Measurements from ENCODE around the gene CHCT1. TPM values are rescaled to one million over a fixed set of nuclear protein-coding genes. Genes with fewer than 3 reads are reported as not detected.
"Not testable (repeated sequence)": the region's sequence is repeated elsewhere in the genome, so short reads cannot be mapped to it uniquely, and the experiment has no call there.

CHCT1 gene
- total RNA-seq, 1 experiment from 2014 or later: not detected

GRCh38 chr17:60425626-60426025, 3.3 kb downstream of the CHCT1 start:
- no peaks in the 10 kb centered on the region for H3K79me2 ChIP-seq (ENCODE audit: low read length)
- no peak for DNase-seq
- H3K4me2 ChIP-seq (ENCODE audit: low read length): no peak overlapping the region
- H3K36me3 ChIP-seq (ENCODE audit: low read depth, low read length): no peaks in the 10 kb centered on the region
- H3F3A ChIP-seq (ENCODE audit: low read length, unreplicated experiment): no peaks in the 10 kb centered on the region
- H3K9me3 ChIP-seq (ENCODE audit: low read length): no peaks in the 10 kb centered on the region
- H2AFZ ChIP-seq (ENCODE audit: low read length): no peak overlapping the region
- no peak overlapping the region for H3K27ac ChIP-seq (ENCODE audit: low read length)
- H3K9ac ChIP-seq (ENCODE audit: low read length): no peak overlapping the region
- H3K9me2 ChIP-seq (replicated peaks; ENCODE audit: low read length): no peaks in the 10 kb centered on the region
- no TSS peak for BruUV-seq (replicated peaks)
- TF ChIP-seq EZH2phosphoT487 (IDR thresholded peaks at IDR 0.05; ENCODE audit: borderline replicate concordance, low read length): no peak
- TF ChIP-seq, protein P1, sequence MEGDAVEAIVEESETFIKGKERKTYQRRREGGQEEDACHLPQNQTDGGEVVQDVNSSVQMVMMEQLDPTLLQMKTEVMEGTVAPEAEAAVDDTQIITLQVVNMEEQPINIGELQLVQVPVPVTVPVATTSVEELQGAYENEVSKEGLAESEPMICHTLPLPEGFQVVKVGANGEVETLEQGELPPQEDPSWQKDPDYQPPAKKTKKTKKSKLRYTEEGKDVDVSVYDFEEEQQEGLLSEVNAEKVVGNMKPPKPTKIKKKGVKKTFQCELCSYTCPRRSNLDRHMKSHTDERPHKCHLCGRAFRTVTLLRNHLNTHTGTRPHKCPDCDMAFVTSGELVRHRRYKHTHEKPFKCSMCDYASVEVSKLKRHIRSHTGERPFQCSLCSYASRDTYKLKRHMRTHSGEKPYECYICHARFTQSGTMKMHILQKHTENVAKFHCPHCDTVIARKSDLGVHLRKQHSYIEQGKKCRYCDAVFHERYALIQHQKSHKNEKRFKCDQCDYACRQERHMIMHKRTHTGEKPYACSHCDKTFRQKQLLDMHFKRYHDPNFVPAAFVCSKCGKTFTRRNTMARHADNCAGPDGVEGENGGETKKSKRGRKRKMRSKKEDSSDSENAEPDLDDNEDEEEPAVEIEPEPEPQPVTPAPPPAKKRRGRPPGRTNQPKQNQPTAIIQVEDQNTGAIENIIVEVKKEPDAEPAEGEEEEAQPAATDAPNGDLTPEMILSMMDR (conservative IDR thresholded peaks at IDR 0.05; ENCODE audit: low read depth, low read length): no peak
- no peak for TF ChIP-seq EZH2 (IDR thresholded peaks at IDR 0.05; ENCODE audit: low read length, unreplicated experiment)
- no peaks in the 10 kb centered on the region for H4K20me1 ChIP-seq (ENCODE audit: low read length)
- intact Hi-C loops (cut with micrococcal nuclease): no loop called here
- no peak for ATAC-seq
- H3K27me3 ChIP-seq (ENCODE audit: low read length): no peaks in the 10 kb centered on the region
- POLR2A ChIA-PET (ENCODE audit: unreplicated experiment): no interaction called here
- no peaks in the 10 kb centered on the region for H3K4me1 ChIP-seq (ENCODE audit: insufficient read depth, low read length)
- CTCF ChIA-PET: no interaction called here
- H3K4me3 ChIP-seq (ENCODE audit: low read length): no peak overlapping the region

DNA sequence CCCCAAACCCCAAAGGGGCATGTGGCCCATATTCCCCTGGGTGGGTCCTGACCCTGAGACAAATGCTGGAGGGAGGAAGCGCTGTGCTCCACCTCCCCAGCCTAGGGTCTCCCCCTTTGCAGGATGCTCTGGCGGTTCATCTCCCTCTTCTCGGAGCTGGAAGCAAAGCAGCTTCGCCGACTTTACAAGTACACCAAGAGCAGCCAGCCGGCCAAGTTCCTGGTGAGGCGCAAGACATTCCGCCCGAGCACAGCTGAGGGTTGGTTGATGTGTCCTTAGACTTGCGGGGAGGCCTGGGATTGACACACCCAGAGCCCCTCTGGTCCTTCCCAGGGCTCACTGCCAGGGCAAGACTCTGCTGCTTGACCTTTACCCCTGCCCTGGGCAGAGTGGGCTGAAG, 4.3 kb downstream of the CHCT1 start:
- POLR2A ChIA-PET (ENCODE audit: unreplicated experiment): no interaction called here

GRCh38 chr17:60428491-60428890, 6.2 kb downstream of the CHCT1 start:
- H3K9me3 ChIP-seq (ENCODE audit: low read length); BruUV-seq (replicated peaks); H3K4me2 ChIP-seq (ENCODE audit: low read length); intact Hi-C loops (cut with micrococcal nuclease); H3K79me2 ChIP-seq (ENCODE audit: low read length); H3F3A ChIP-seq (ENCODE audit: low read length, unreplicated experiment); ATAC-seq; H3K9ac ChIP-seq (ENCODE audit: low read length); H2AFZ ChIP-seq (ENCODE audit: low read length); H3K36me3 ChIP-seq (ENCODE audit: low read depth, low read length); H4K20me1 ChIP-seq (ENCODE audit: low read length); H3K4me3 ChIP-seq (ENCODE audit: low read length); H3K9me2 ChIP-seq (replicated peaks; ENCODE audit: low read length); DNase-seq; H3K27ac ChIP-seq (ENCODE audit: low read length); H3K4me1 ChIP-seq (ENCODE audit: insufficient read depth, low read length); H3K27me3 ChIP-seq (ENCODE audit: low read length): not testable (repeated sequence)
- ChIA-PET CTCF (interaction anchor here (0.6 kb wide), 3 partner anchors 23 to 37 kb away, joined by 3 to 8 read pairs (median 3); partner anchors contain the start of gene USP32), POLR2A (ENCODE audit: unreplicated experiment) (interaction anchor here (0.7 kb wide), 1 partner anchor 367 kb away, joined by 9 read pairs; no protein-coding TSS in a partner anchor)

More for the DNA sequence above, 4.3 kb downstream of the CHCT1 start:
- Histone ChIP-seq H3K27me3 (ENCODE audit: low read length) (no peaks in the 10 kb centered on the region), H3F3A (ENCODE audit: low read length, unreplicated experiment) (no peaks in the 10 kb centered on the region), H3K9me3 (ENCODE audit: low read length) (no peaks in the 10 kb centered on the region), H2AFZ (ENCODE audit: low read length) (no peak overlapping the region), H3K4me3 (ENCODE audit: low read length) (no peak overlapping the region), H3K4me2 (ENCODE audit: low read length) (no peak overlapping the region), H3K79me2 (ENCODE audit: low read length) (no peaks in the 10 kb centered on the region), H3K36me3 (ENCODE audit: low read depth, low read length) (no peaks in the 10 kb centered on the region), H3K9me2 (replicated peaks; ENCODE audit: low read length) (no peaks in the 10 kb centered on the region), H3K4me1 (ENCODE audit: insufficient read depth, low read length) (no peaks in the 10 kb centered on the region), H3K27ac (ENCODE audit: low read length) (no peak overlapping the region), H3K9ac (ENCODE audit: low read length) (no peak overlapping the region), H4K20me1 (ENCODE audit: low read length) (no peaks in the 10 kb centered on the region)
- ATAC-seq (no peak), DNase-seq (no peak)
- TF ChIP-seq, protein P1 (conservative IDR thresholded peaks at IDR 0.05; ENCODE audit: low read depth, low read length): no peak
- TF ChIP-seq EZH2 (IDR thresholded peaks at IDR 0.05; ENCODE audit: low read length, unreplicated experiment): no peak
- TF ChIP-seq EZH2phosphoT487 (IDR thresholded peaks at IDR 0.05; ENCODE audit: borderline replicate concordance, low read length): no peak
- CTCF ChIA-PET: no interaction called here
- no TSS peak for BruUV-seq (replicated peaks)
- intact Hi-C loops (cut with micrococcal nuclease): no loop called here

- H2AFZ ChIP-seq (ENCODE audit: low read length); H3K27me3 ChIP-seq (ENCODE audit: low read length); H3F3A ChIP-seq (ENCODE audit: low read length, unreplicated experiment); H3K4me1 ChIP-seq (ENCODE audit: insufficient read depth, low read length); intact Hi-C loops (cut with micrococcal nuclease); POLR2A ChIA-PET (ENCODE audit: unreplicated experiment); H3K9me3 ChIP-seq (ENCODE audit: low read length); H3K27ac ChIP-seq (ENCODE audit: low read length); H4K20me1 ChIP-seq (ENCODE audit: low read length); BruUV-seq (replicated peaks); H3K4me2 ChIP-seq (ENCODE audit: low read length); CTCF ChIA-PET; H3K9ac ChIP-seq (ENCODE audit: low read length); H3K9me2 ChIP-seq (replicated peaks; ENCODE audit: low read length); ATAC-seq; H3K36me3 ChIP-seq (ENCODE audit: low read depth, low read length); DNase-seq; H3K79me2 ChIP-seq (ENCODE audit: low read length); H3K4me3 ChIP-seq (ENCODE audit: low read length): not testable (repeated sequence)
Measured at GRCh38 chr17:60430561-60430960, 8.3 kb downstream of the CHCT1 start.

DNA sequence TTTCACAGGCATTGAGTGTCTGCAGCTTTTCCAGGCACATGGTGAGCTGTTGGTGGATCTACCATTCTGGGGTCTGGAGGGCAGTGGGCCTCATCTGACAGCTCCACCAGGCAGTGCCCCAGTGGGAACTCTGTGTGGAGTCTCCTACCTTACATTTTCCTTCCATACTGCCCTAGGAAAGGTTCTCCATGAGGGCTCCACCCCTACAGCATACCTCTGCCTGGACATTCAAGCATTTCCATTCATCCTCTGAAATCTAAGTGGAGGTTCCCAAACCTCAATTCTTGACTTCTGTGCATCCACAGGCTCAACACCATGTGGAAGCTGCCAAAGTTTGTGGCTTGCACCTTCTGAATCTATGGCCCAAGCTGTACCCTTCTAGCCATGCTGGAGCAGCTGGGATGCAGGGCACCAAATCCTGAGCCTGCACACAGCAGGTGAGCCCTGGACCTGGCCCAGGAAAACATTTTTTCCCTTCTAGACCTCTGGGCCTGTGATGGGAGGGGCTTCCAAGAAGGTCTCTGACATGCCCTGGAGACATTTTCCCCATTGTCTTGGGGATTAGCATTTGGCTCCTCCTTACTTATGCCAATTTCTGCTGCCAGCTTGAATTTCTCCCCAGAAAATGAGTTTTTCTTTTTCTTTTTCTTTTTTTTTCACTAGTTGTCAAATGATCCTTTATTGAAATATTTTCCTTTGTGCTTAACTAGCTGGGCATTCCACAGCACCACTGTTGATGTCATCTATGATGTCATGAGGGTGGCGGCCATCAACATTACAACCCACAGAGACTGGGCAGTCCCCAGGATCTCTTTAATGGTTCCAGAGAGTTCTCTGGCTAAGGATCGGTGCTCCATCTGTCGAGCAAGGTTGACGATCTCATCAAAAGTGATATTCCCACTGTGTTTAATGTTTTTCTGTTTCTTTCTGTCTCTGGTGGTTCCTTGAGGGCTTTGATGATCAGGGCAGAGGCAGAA, 11.0 kb downstream of the CHCT1 start:
- H3K27me3 ChIP-seq (ENCODE audit: low read length); DNase-seq; H3K9me2 ChIP-seq (replicated peaks; ENCODE audit: low read length); POLR2A ChIA-PET (ENCODE audit: unreplicated experiment); ATAC-seq; H3K27ac ChIP-seq (ENCODE audit: low read length); intact Hi-C loops (cut with micrococcal nuclease); H2AFZ ChIP-seq (ENCODE audit: low read length); H3K36me3 ChIP-seq (ENCODE audit: low read depth, low read length); BruUV-seq (replicated peaks); H4K20me1 ChIP-seq (ENCODE audit: low read length); H3K4me3 ChIP-seq (ENCODE audit: low read length); H3K79me2 ChIP-seq (ENCODE audit: low read length); H3K9me3 ChIP-seq (ENCODE audit: low read length); H3K4me2 ChIP-seq (ENCODE audit: low read length); H3F3A ChIP-seq (ENCODE audit: low read length, unreplicated experiment); H3K9ac ChIP-seq (ENCODE audit: low read length); H3K4me1 ChIP-seq (ENCODE audit: insufficient read depth, low read length): not testable (repeated sequence)
- CTCF ChIA-PET: interaction anchor here (0.5 kb wide), 1 partner anchor 117 kb away, joined by 3 read pairs; no protein-coding TSS in a partner anchor

All from PC-3 (cell line).